OCI-LY3 (cell line): ENCODE measurements around the gene NPTX1.

ENCODE experiments used
- H2AFZ ChIP-seq: fragments of 200-600, 300-600 bp; shearing (Covaris generic); 2 replicates; pipeline ENCODE4 v1.6.0; 2014; ENCODE audit warnings: antibody characterized with exemption, low read depth, low read length
- H3K27ac ChIP-seq: fragments of 200-600, 300-600 bp; sonication (generic); 2 replicates; pipeline ENCODE4 v1.5.1; 2014; ENCODE audit warnings: mild to moderate bottlenecking, low read length, moderate library complexity, mixed read lengths
- H3K27me3 ChIP-seq: fragments of 200-600, 300-600 bp; sonication (generic); 2 replicates; pipeline ENCODE4 v1.6.1; 2014; ENCODE audit warnings: low read depth, low read length, mixed read lengths
- H3K36me3 ChIP-seq: fragments of 200-600, 300-600 bp; sonication (generic); replicated peaks from 2 replicates; pipeline ENCODE3; 2014; ENCODE audit warnings: low read depth, low read length, mixed read lengths
- H3K4me1 ChIP-seq: fragments of 300-600, 200-600 bp; sonication (generic); 2 replicates; pipeline ENCODE4 v1.6.1; 2014; ENCODE audit warnings: low read length, mixed read lengths
- H3K4me2 ChIP-seq: fragments of 200-600, 300-600 bp; sonication (generic); 2 replicates; pipeline ENCODE4 v1.6.1; 2014; ENCODE audit warnings: low read length, mixed read lengths
- H3K4me3 ChIP-seq: fragments of 300-600, 200-600 bp; sonication (generic); 2 replicates; pipeline ENCODE4 v1.5.1; 2014; ENCODE audit warnings: antibody characterized with exemption, mild to moderate bottlenecking, low read length, moderate library complexity
- H3K79me2 ChIP-seq: fragments of 300-600, 200-600 bp; shearing (Covaris generic); 2 replicates; pipeline ENCODE4 v1.6.1; 2014; ENCODE audit warnings: mild to moderate bottlenecking, low read length, mixed read lengths
- H3K9ac ChIP-seq: fragments of 300-600, 200-600 bp; shearing (Covaris generic); 2 replicates; pipeline ENCODE4 v1.6.0; 2014; ENCODE audit warnings: mild to moderate bottlenecking, low read length, moderate library complexity
- H3K9me3 ChIP-seq: fragments of 200-600, 300-600 bp; shearing (Covaris generic); 2 replicates; pipeline ENCODE4 v1.6.1; 2014; ENCODE audit warnings: low read length, mixed read lengths; ENCODE audit not compliant: insufficient read depth
- H4K20me1 ChIP-seq: fragments of 200-600, 300-600 bp; sonication (generic); 2 replicates; pipeline ENCODE4 v1.6.1; 2016; ENCODE audit warnings: low read length, mixed read lengths; ENCODE audit not compliant: insufficient read depth
- CTCF ChIP-seq: fragments of 200-600, 300-600 bp; sonication (generic); IDR thresholded peaks from 2 replicates; pipeline ENCODE4 v1.5.1; 2014; ENCODE audit warnings: antibody characterized with exemption, low read length, low read depth
- EZH2phosphoT487 ChIP-seq: fragments of 200-600 bp; shearing (Covaris generic); IDR thresholded peaks from 2 replicates; pipeline ENCODE4 v1.6.1; 2018; ENCODE audit warnings: antibody characterized with exemption, mixed run types, low read depth

NPTX1 gene

DNA sequence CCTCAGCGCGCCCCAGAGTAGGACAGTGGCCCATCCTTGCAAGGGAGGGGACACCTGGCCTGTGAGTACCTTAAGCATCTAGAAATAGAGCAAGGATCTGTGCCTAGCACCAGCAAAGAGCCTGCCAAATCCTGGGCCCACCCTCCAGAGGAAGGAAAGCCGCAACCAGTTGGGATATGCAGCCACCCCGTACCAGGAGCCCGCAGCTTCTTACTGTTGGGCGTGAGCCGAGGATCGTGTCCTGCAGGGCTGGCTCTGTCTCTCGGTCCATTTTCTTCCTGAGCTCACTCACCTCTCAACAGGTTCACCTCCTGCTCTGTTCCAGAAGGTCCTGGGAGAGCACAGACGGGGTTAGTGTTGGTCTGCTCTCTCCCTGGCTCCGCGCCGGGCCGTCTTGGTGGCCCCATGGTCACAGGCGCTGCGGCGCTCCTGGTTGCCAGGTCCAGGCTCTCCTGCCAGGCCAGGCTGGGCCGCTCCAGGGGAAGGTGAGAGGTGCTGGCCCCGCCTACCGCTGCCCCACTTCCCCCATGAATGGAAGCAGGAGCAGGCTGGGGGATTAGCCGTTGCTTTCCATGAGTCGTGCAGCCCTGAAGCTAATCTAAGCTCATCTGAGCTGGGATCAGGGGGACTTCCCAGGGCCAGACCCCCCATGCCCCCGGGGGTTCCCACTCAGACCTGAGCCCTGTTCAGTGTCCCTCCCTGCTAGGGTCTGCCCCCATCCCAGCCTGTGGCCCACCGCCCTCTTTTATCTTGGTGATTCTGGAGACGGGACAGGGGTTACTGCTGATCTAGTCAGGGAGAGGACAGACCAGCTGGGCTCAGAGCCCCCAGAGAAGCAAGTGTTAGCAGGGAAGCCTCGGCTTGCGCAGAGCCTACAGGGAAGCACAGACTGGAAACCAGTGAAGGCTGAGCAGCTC, 48.8 kb downstream of the NPTX1 start:
- TF ChIP-seq CTCF (no peak), EZH2phosphoT487 (no peak)
- peak overlapping the region; percentile 83; the same call in 1 of the 2 replicates for H3K4me2 ChIP-seq
- H3K36me3 ChIP-seq, result no peaks in the 10 kb centered on the region
- no peak overlapping the region for H3K4me3 ChIP-seq
- no peaks in the 10 kb centered on the region for H3K27me3 ChIP-seq
- no peaks in the 10 kb centered on the region for H4K20me1 ChIP-seq
- no peak overlapping the region for H3K27ac ChIP-seq
- H3K4me1 ChIP-seq, result peaks cover 9% of the 10 kb centered on the region
- H3K79me2 ChIP-seq, result no peaks in the 10 kb centered on the region
- H2AFZ ChIP-seq, result no peak overlapping the region
- H3K9ac ChIP-seq, result no peak overlapping the region
- no peaks in the 10 kb centered on the region for H3K9me3 ChIP-seq

GRCh38 chr17:80426671-80427326, 49.6 kb downstream of the NPTX1 start:
- H2AFZ ChIP-seq, result peak overlapping the region; percentile 84
- H3K9ac ChIP-seq, result no peak overlapping the region
- H3K36me3 ChIP-seq, result no peaks in the 10 kb centered on the region
- no peaks in the 10 kb centered on the region for H3K79me2 ChIP-seq
- H3K4me1 ChIP-seq, result peaks cover 9% of the 10 kb centered on the region
- TF ChIP-seq CTCF (peak; percentile 92), EZH2phosphoT487 (no peak)
- no peaks in the 10 kb centered on the region for H3K27me3 ChIP-seq
- peak overlapping the region; percentile 59 for H3K4me3 ChIP-seq
- H3K4me2 ChIP-seq, result peak overlapping the region; percentile 83
- H3K27ac ChIP-seq, result no peak overlapping the region
- no peaks in the 10 kb centered on the region for H4K20me1 ChIP-seq
- no peaks in the 10 kb centered on the region for H3K9me3 ChIP-seq

- Histone ChIP-seq H3K9ac (no peak overlapping the region), H3K4me3 (no peak overlapping the region), H4K20me1 (no peaks in the 10 kb centered on the region), H3K27ac (no peak overlapping the region), H3K4me1 (peaks cover 9% of the 10 kb centered on the region), H3K27me3 (no peaks in the 10 kb centered on the region), H3K79me2 (no peaks in the 10 kb centered on the region), H3K9me3 (no peaks in the 10 kb centered on the region), H2AFZ (0 out of 2 replicates have a peak overlapping the region, but pooled peaks have one; percentile 84), H3K4me2 (no peak overlapping the region), H3K36me3 (no peaks in the 10 kb centered on the region)
- TF ChIP-seq EZH2phosphoT487 (no peak), CTCF (no peak)
Measured at GRCh38 chr17:80425835-80426426, 50.5 kb downstream of the NPTX1 start.
